ENCODE data around the gene KAZALD1. TPM values are rescaled to one million over a fixed set of nuclear protein-coding genes. Genes with fewer than 3 reads are reported as not detected.

The KAZALD1 gene
- total RNA-seq, 6 experiments from 2014 or later = 0.22 to 1.1 (median 0.57) TPM

- no peak overlapping the region for H3K27ac ChIP-seq
- peaks cover 0 to 12% (median 0%) of the 10 kb centered on the region in 4 donors for H3K4me1 ChIP-seq
- no CpG with 5 or more reads among the region's 7 CpGs for WGBS (ENCODE audit: insufficient coverage, low coverage, low lambda C conversion rate, missing lambda C conversion rate)
- no peak for DNase-seq
- H3K9me3 ChIP-seq = no peaks in the 10 kb centered on the region
- TF ChIP-seq CTCF (IDR thresholded peaks at IDR 0.05) = no peak
- H3K4me3 ChIP-seq = no peak overlapping the region
- intact Hi-C loops (cut with DNase I) = no loop called here
- peaks cover 0 to 5% (median 1%) of the 10 kb centered on the region in 4 donors for H3K36me3 ChIP-seq
- no peaks in the 10 kb centered on the region for H3K27me3 ChIP-seq
- ATAC-seq = no peak
Observed at GRCh38 chr10:101035314-101035713, 26.5 kb upstream of the KAZALD1 start.

- H3K4me3 ChIP-seq = no peak overlapping the region
- 40% methylated on average over 1 of the region's 10 CpGs for WGBS (ENCODE audit: insufficient coverage, low coverage, low lambda C conversion rate, missing lambda C conversion rate)
Observed at GRCh38 chr10:101035916-101036702, 25.7 kb upstream of the KAZALD1 start.

GRCh38 chr10:101036726-101037125, 25.1 kb upstream of the KAZALD1 start:
- no peak for DNase-seq

More at GRCh38 chr10:101035916-101036702, 25.7 kb upstream of the KAZALD1 start:
- Histone ChIP-seq H3K36me3 (peaks cover 0 to 5% (median 1%) of the 10 kb centered on the region in 4 donors), H3K4me1 (peaks cover 0 to 8% (median 0%) of the 10 kb centered on the region in 4 donors), H3K27ac (no peak overlapping the region), H3K27me3 (no peaks in the 10 kb centered on the region), H3K9me3 (no peaks in the 10 kb centered on the region)
- intact Hi-C loops (cut with DNase I) = no loop called here
- TF ChIP-seq POLR2A (IDR thresholded peaks at IDR 0.05) (no peak), CTCF (IDR thresholded peaks at IDR 0.05) (no peak)
- no peak for DNase-seq
- ATAC-seq = no peak

GRCh38 chr10:101038484-101038883, 23.3 kb upstream of the KAZALD1 start:
- Histone ChIP-seq H3K9me3 (no peaks in the 10 kb centered on the region), H3K4me3 (no peak overlapping the region), H3K27ac (no peak overlapping the region), H3K27me3 (no peaks in the 10 kb centered on the region), H3K4me1 (peaks cover 0 to 10% (median 6%) of the 10 kb centered on the region in 4 donors), H3K36me3 (peaks cover 0 to 5% (median 1%) of the 10 kb centered on the region in 4 donors)
- TF ChIP-seq CTCF (IDR thresholded peaks at IDR 0.05) (no peak), POLR2A (IDR thresholded peaks at IDR 0.05) (no peak)
- no CpG with 5 or more reads among the region's 5 CpGs for WGBS (ENCODE audit: insufficient coverage, low coverage, low lambda C conversion rate, missing lambda C conversion rate)
- intact Hi-C loops (cut with DNase I) = no loop called here
- DNase-seq (no peak), ATAC-seq (no peak)

More at GRCh38 chr10:101036726-101037125, 25.1 kb upstream of the KAZALD1 start:
- H3K4me1 ChIP-seq = peaks cover 0 to 3% (median under 1%) of the 10 kb centered on the region in 4 donors
- peaks cover 0 to 5% (median 1%) of the 10 kb centered on the region in 4 donors for H3K36me3 ChIP-seq
- H3K27me3 ChIP-seq = no peaks in the 10 kb centered on the region
- no peak overlapping the region for H3K27ac ChIP-seq
- no peaks in the 10 kb centered on the region for H3K9me3 ChIP-seq
- intact Hi-C loops (cut with DNase I) = no loop called here
- ATAC-seq = no peak
- 60% methylated on average over 1 of the region's 7 CpGs for WGBS (ENCODE audit: insufficient coverage, low coverage, low lambda C conversion rate, missing lambda C conversion rate)
- H3K4me3 ChIP-seq = no peak overlapping the region
- TF ChIP-seq POLR2A (IDR thresholded peaks at IDR 0.05) (no peak), CTCF (IDR thresholded peaks at IDR 0.05) (no peak)
